ENCODE data around the gene FIGNL2.
"Not testable (repeated sequence)": the region's sequence is repeated elsewhere in the genome, so short reads cannot be mapped to it uniquely, and the experiment has no call there.

The FIGNL2 gene

GRCh38 chr12:51832354-51833107, 16.0 kb downstream of the FIGNL2 start:
- no peaks in the 10 kb centered on the region for H3K9me3 ChIP-seq (ENCODE audit: control insufficient read depth, low read length)
- H3K4me1 ChIP-seq: peaks cover 4% of the 10 kb centered on the region
- no peak overlapping the region for H2AFZ ChIP-seq
- H3K4me3 ChIP-seq (ENCODE audit: low read depth, low read length): no peak overlapping the region
- no peaks in the 10 kb centered on the region for H3K36me3 ChIP-seq (ENCODE audit: control insufficient read depth, insufficient read depth, low read length)
- peaks cover 35% of the 10 kb centered on the region for H3K79me2 ChIP-seq
- TF ChIP-seq, protein P1, sequence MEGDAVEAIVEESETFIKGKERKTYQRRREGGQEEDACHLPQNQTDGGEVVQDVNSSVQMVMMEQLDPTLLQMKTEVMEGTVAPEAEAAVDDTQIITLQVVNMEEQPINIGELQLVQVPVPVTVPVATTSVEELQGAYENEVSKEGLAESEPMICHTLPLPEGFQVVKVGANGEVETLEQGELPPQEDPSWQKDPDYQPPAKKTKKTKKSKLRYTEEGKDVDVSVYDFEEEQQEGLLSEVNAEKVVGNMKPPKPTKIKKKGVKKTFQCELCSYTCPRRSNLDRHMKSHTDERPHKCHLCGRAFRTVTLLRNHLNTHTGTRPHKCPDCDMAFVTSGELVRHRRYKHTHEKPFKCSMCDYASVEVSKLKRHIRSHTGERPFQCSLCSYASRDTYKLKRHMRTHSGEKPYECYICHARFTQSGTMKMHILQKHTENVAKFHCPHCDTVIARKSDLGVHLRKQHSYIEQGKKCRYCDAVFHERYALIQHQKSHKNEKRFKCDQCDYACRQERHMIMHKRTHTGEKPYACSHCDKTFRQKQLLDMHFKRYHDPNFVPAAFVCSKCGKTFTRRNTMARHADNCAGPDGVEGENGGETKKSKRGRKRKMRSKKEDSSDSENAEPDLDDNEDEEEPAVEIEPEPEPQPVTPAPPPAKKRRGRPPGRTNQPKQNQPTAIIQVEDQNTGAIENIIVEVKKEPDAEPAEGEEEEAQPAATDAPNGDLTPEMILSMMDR (IDR thresholded peaks at IDR 0.05): no peak
- H3K27me3 ChIP-seq (ENCODE audit: control insufficient read depth, insufficient read depth, low read length): no peaks in the 10 kb centered on the region
- no peak overlapping the region for H3K27ac ChIP-seq
- H3K4me2 ChIP-seq (ENCODE audit: low read length): no peak overlapping the region
- H3K9ac ChIP-seq: no peak overlapping the region

DNA sequence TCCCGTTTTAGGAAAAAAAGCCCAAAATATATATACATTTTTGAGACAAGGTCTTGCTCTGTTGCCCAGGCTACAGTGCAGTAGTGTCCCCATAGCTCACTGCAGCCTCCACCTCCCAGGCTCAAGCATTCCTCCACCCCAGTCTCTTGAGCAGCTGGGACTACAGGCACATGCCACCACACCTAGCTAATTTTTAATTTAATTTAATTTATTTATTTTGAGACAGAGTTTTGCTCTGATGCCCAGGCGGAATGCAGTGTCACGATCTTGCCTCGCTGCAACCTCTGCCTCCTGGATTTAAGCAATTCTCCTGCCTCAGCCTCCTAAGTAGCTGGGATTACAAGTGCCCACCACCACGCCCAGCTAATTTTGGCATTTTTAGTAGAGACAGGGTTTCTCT, 16.7 kb downstream of the FIGNL2 start:
- H3K4me1 ChIP-seq; H3K4me3 ChIP-seq (ENCODE audit: low read depth, low read length); H3K27ac ChIP-seq; H3K36me3 ChIP-seq (ENCODE audit: control insufficient read depth, insufficient read depth, low read length); H2AFZ ChIP-seq; H3K27me3 ChIP-seq (ENCODE audit: control insufficient read depth, insufficient read depth, low read length); H3K9ac ChIP-seq; H3K9me3 ChIP-seq (ENCODE audit: control insufficient read depth, low read length); H3K4me2 ChIP-seq (ENCODE audit: low read length): not testable (repeated sequence)
- H3K79me2 ChIP-seq: peaks cover 30% of the 10 kb centered on the region

GRCh38 chr12:51829641-51830040, 18.9 kb downstream of the FIGNL2 start:
- Histone ChIP-seq H3K27ac (no peak overlapping the region), H3K4me2 (ENCODE audit: low read length) (no peak overlapping the region), H3K9ac (no peak overlapping the region), H3K4me1 (peaks cover 4% of the 10 kb centered on the region), H3K79me2 (peaks cover 16% of the 10 kb centered on the region), H3K9me3 (ENCODE audit: control insufficient read depth, low read length) (no peaks in the 10 kb centered on the region), H3K4me3 (ENCODE audit: low read depth, low read length) (no peak overlapping the region), H3K27me3 (ENCODE audit: control insufficient read depth, insufficient read depth, low read length) (no peaks in the 10 kb centered on the region), H3K36me3 (ENCODE audit: control insufficient read depth, insufficient read depth, low read length) (no peaks in the 10 kb centered on the region), H2AFZ (no peak overlapping the region)
- TF ChIP-seq, protein P1 (IDR thresholded peaks at IDR 0.05): no peak

DNA sequence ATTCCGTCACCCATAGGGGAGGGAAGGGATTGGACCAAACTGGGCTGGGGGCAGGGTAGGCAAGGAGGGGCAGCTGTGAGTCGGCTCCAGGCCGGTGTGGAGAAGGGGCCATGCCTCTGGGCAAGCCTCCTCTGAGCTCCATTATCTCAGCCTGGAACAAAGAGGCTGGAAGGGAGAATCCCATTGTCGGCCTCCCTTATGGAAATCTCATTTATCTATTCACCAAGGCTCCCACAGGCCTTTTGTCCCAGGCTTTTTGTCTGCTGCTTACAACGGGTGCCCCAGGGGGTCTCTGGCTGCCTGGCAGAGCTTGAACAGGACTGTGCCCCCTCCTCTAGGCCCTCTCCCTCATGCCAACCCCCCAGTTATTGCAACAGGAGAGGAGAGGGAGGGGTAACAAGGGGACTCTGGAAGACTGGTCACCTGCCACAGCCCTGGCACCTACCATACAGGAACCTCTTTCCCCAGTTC, 19.5 kb downstream of the FIGNL2 start:
- Histone ChIP-seq H3K79me2 (peaks cover 14% of the 10 kb centered on the region), H3K9me3 (ENCODE audit: control insufficient read depth, low read length) (no peaks in the 10 kb centered on the region), H3K27me3 (ENCODE audit: control insufficient read depth, insufficient read depth, low read length) (no peaks in the 10 kb centered on the region), H3K4me2 (ENCODE audit: low read length) (no peak overlapping the region), H3K9ac (no peak overlapping the region), H3K4me1 (peaks cover 4% of the 10 kb centered on the region), H3K4me3 (ENCODE audit: low read depth, low read length) (no peak overlapping the region), H3K36me3 (ENCODE audit: control insufficient read depth, insufficient read depth, low read length) (no peaks in the 10 kb centered on the region), H2AFZ (no peak overlapping the region), H3K27ac (no peak overlapping the region)
- TF ChIP-seq, protein P1 (IDR thresholded peaks at IDR 0.05): no peak

GRCh38 chr12:51827925-51828818, 20.3 kb downstream of the FIGNL2 start:
- Histone ChIP-seq H3K9ac (no peak overlapping the region), H3K9me3 (ENCODE audit: control insufficient read depth, low read length) (no peaks in the 10 kb centered on the region), H3K27ac (no peak overlapping the region), H3K27me3 (ENCODE audit: control insufficient read depth, insufficient read depth, low read length) (no peaks in the 10 kb centered on the region), H3K4me3 (ENCODE audit: low read depth, low read length) (no peak overlapping the region), H3K79me2 (peaks cover 9% of the 10 kb centered on the region), H3K36me3 (ENCODE audit: control insufficient read depth, insufficient read depth, low read length) (no peaks in the 10 kb centered on the region), H3K4me1 (peaks cover 4% of the 10 kb centered on the region), H2AFZ (no peak overlapping the region), H3K4me2 (ENCODE audit: low read length) (no peak overlapping the region)
- TF ChIP-seq, protein P1 (IDR thresholded peaks at IDR 0.05): no peak

Data from parathyroid adenoma (tissue), 2 donors.